Epithelial cell of proximal tubule (primary cell): ENCODE measurements around the gene TRPC3. TPM values are rescaled to one million over a fixed set of nuclear protein-coding genes. Genes with fewer than 3 reads are reported as not detected.

Experiments
- DNase-seq: peaks from one replicate; pipeline ENCODE4 v3.0.0-alpha.2; 2011; ENCODE audit warnings: low read depth
- H3K4me3 ChIP-seq: 2 replicates; pipeline ENCODE4 v1.5.1; 2011; ENCODE audit warnings: low read depth, mild to moderate bottlenecking, low read length
- total RNA-seq: library from RNA; depleted of rRNA; stranded (reverse); fragments of >200 nt; gene quantifications from 2 replicates; pipeline ENCODE4 v1.2.3, GENCODE V29; 2015
- TF ChIP-seq, protein P1 (sequence below): conservative IDR thresholded peaks from 2 replicates; pipeline ENCODE4 v1.5.1; 2012; ENCODE audit warnings: low read depth, mild to moderate bottlenecking, low read length

Gene TRPC3
- total RNA-seq, 1 donor from 2014 or later = 0.06 TPM

- TF ChIP-seq, protein P1, sequence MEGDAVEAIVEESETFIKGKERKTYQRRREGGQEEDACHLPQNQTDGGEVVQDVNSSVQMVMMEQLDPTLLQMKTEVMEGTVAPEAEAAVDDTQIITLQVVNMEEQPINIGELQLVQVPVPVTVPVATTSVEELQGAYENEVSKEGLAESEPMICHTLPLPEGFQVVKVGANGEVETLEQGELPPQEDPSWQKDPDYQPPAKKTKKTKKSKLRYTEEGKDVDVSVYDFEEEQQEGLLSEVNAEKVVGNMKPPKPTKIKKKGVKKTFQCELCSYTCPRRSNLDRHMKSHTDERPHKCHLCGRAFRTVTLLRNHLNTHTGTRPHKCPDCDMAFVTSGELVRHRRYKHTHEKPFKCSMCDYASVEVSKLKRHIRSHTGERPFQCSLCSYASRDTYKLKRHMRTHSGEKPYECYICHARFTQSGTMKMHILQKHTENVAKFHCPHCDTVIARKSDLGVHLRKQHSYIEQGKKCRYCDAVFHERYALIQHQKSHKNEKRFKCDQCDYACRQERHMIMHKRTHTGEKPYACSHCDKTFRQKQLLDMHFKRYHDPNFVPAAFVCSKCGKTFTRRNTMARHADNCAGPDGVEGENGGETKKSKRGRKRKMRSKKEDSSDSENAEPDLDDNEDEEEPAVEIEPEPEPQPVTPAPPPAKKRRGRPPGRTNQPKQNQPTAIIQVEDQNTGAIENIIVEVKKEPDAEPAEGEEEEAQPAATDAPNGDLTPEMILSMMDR = no peak
- no peak for DNase-seq
- no peak overlapping the region for H3K4me3 ChIP-seq
These were observed 72.7 kb downstream of the TRPC3 start for GRCh38 chr4:121879135-121879534.

GRCh38 chr4:121877041-121877773 is 74.7 kb downstream of the TRPC3 start:
- DNase-seq = no peak
- TF ChIP-seq, protein P1 = no peak
- H3K4me3 ChIP-seq = no peak overlapping the region

DNA sequence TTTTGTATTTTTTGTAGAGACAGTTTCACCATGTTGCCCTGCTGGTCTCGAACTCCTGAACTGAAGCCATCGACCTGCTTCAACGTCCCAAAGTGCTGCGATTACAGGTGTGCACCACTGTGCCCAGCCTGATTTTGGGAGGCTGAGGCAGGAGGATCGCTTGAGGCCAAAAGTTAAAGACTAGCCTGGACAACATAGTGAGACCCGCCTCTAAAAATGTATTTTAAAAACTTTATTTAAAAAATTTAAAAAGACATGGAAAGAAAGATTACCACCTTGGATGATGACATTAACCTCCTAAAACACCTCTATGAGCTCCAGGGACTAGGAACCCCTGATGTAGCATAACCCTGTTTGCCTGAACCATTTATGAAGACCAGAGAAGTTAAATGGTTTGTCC is 75.8 kb downstream of the TRPC3 start:
- DNase-seq = no peak
- TF ChIP-seq, protein P1 = no peak

DNA sequence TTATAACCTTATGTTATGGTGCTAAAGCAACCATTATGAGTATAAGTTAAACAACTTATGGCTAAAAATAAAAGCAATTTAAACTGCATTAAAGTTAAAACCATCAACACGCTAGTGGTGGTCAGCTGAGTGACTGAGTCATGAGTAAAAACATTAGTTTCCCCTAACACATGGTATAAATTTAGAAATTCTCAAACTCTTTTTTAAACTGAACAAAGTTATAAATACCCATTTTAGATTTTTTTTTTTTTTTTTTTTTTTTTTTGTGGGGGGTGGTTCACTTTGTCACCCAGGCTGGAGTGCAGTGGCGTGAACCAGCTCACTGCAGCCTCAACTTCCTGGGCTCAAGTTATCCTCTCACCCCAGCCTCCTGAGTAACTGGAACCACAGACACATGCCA is 76.2 kb downstream of the TRPC3 start:
- no peak for DNase-seq
- H3K4me3 ChIP-seq = no peak overlapping the region
- TF ChIP-seq, protein P1 = no peak

More for the DNA sequence above, 75.8 kb downstream of the TRPC3 start:
- no peak overlapping the region for H3K4me3 ChIP-seq

DNA sequence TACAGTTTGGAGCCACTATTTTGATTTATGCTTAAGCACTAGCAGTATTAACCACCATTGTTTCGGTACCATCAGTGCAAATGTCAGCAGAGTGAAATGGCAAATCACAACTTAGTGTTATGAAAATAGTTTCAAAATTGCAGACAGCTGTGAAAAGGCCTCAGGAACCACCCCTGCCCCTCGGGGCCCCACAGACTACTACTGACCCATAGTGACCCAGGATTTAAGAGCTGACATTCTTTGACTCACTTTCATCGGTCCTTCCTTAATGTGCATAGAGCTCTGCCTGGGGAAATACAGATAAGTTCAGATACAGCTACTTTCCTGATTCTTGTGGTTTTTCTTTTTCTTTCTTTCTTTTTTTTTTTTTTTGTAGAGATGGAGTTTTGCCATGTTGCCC is 78.3 kb downstream of the TRPC3 start:
- H3K4me3 ChIP-seq = no peak overlapping the region
- DNase-seq = no peak
- TF ChIP-seq, protein P1 = no peak

DNA sequence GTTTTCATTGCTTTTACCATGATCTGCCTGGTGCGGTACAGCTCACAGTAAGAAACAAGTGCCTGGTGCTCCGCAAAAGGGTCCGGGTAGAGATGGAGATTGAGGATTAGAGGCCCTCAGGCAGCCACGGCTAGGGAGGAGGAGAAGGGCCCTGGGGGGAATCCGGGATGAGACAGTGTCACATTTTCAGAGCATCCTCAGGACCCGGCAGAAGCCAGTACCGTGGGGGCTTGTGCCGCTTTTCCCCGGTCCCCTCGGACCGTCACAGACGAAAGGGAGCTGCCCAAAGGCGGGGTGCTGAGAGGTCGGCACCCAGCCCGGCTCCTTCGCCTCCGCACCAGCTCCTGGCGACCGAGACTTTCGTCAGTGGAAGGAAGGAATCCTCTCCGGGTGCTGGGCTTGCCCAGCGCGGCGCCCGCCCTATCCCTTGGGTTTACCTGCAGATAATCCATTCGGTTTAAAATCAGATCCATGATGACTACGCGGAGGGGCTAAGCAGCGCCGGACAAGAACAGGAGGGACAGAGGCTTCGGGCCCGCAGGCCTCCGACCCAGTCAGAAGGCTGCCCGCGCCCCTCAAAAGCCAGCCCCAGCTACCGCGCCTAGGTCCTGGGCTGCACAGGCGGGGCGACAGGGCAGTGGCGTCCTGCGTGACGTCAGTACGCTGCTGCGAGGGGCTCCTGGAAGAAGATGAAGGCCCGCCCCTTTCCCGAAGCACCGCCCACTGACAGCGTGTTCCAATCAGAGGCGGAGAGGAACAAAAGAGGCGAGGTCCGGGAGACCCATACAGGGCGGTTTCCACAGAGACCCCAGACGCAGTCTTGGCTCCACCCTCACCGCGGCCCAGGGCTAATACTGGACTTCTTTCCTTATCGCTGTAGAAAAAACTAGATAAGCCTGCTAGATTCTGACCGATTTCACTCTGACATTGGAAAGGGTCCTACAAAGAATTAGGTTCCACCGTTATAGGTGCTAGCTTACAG is 81.7 kb downstream of the TRPC3 start, which contains the start of gene BBS7:
BBS7 (minus strand) TSS at position 634 of the 982 bp plus-strand sequence; CDS start at position 473, 161 bp downstream.
- H3K4me3 ChIP-seq = peak within 1 kb of the TSS; percentile 72
- DNase-seq = peak; percentile 46
- TF ChIP-seq, protein P1 = no peak
